Keratinocyte (primary cell): Measurements from ENCODE around the gene CGB7. TPM values are rescaled to one million over a fixed set of nuclear protein-coding genes. Genes with fewer than 3 reads are reported as not detected.
A peak's percentile ranks its signal among the peaks of the same experiment; 100 is the strongest.
"Not testable (repeated sequence)": the region's sequence is repeated elsewhere in the genome, so short reads cannot be mapped to it uniquely, and the experiment has no call there.

Experiments
- DNase-seq: peaks from one replicate; pipeline ENCODE4 v3.0.0-alpha.2; 2011; ENCODE audit warnings: low read depth, missing footprints, low spot score
- FAIRE-seq: peaks from 2 replicates; lab custom pipeline; 2011; peaks lifted over from hg19 to GRCh38; lab: Jason Lieb, UNC
- H2AFZ ChIP-seq: 2 replicates; pipeline ENCODE4 v1.6.0; 2012; ENCODE audit warnings: low read length, control low read depth, inconsistent platforms; ENCODE audit not compliant: control insufficient read depth
- H3K27ac ChIP-seq: 2 replicates; pipeline ENCODE4 v1.5.1; 2011; ENCODE audit warnings: low read length; ENCODE audit not compliant: control insufficient read depth, insufficient read depth
- H3K27me3 ChIP-seq: 3 replicates; pipeline ENCODE4 v1.6.0; 2011; ENCODE audit warnings: low read length; ENCODE audit not compliant: control insufficient read depth, insufficient read depth; ENCODE audit errors: extremely low read depth
- H3K36me3 ChIP-seq, 2 experiments: 2 replicates in 1 of 2; 3 replicates in 1 of 2; pipeline ENCODE4 v1.5.1; 2011; ENCODE audit warnings: low read length in 2 of 2, mild to moderate bottlenecking in 1 of 2; ENCODE audit not compliant: control insufficient read depth in 2 of 2, insufficient read depth in 2 of 2; ENCODE audit errors: extremely low read depth in 1 of 2
- H3K4me1 ChIP-seq: 3 replicates; pipeline ENCODE4 v1.5.1; 2011; ENCODE audit warnings: low read length; ENCODE audit not compliant: control insufficient read depth, insufficient read depth; ENCODE audit errors: extremely low read depth
- H3K4me2 ChIP-seq: 3 replicates; pipeline ENCODE4 v1.6.0; 2011; ENCODE audit warnings: low read depth, low read length; ENCODE audit not compliant: control insufficient read depth, insufficient read depth; ENCODE audit errors: extremely low read depth
- H3K4me3 ChIP-seq, 3 experiments: fragments of 200-600 bp in 1 of 3; sonication (generic) in 1 of 3; 2 replicates in 2 of 3; 3 replicates in 1 of 3; pipeline ENCODE4 v1.5.1; 2011 to 2016; ENCODE audit warnings: low read length in 3 of 3, mild to moderate bottlenecking in 3 of 3, control low read depth in 2 of 3, inconsistent platforms in 1 of 3, low read depth in 1 of 3, mixed read lengths in 1 of 3, mixed run types in 1 of 3, moderate library complexity in 1 of 3; ENCODE audit not compliant: control insufficient read depth in 2 of 3, insufficient read depth in 2 of 3; ENCODE audit errors: extremely low read depth in 1 of 3
- H3K79me2 ChIP-seq: 2 replicates; pipeline ENCODE4 v1.6.0; 2012; ENCODE audit warnings: low read length; ENCODE audit not compliant: control insufficient read depth, insufficient read depth
- H3K9ac ChIP-seq: 3 replicates; pipeline ENCODE4 v1.6.0; 2011; ENCODE audit warnings: low read length; ENCODE audit not compliant: control insufficient read depth, insufficient read depth; ENCODE audit errors: extremely low read depth
- H3K9me1 ChIP-seq: 3 replicates; pipeline ENCODE4 v1.6.0; 2011; ENCODE audit warnings: low read length; ENCODE audit not compliant: control insufficient read depth, insufficient read depth; ENCODE audit errors: extremely low read depth
- H3K9me3 ChIP-seq: 2 replicates; pipeline ENCODE4 v1.5.1; 2012; ENCODE audit warnings: low read depth, low read length; ENCODE audit not compliant: control insufficient read depth
- H4K20me1 ChIP-seq: 3 replicates; pipeline ENCODE4 v1.6.0; 2011; ENCODE audit warnings: low read length; ENCODE audit not compliant: control insufficient read depth, insufficient read depth; ENCODE audit errors: extremely low read depth
- dilution Hi-C: fragments of 300-500 bp; cut with MboI; formaldehyde crosslinking; loops from one replicate; pipeline ENCODE4 v1.7.0; 2020; ENCODE audit warnings: low sequenced_read_pairs; ENCODE audit not compliant: extremely low pct_ligation_motif_present
- polyA plus RNA-seq, 5 experiments: library from polyadenylated mRNA; depleted of rRNA in 3 of 5; stranded (reverse) in 3 of 5; stranded (forward) in 1 of 5; unstranded in 1 of 5; fragments of >200 nt; gene quantifications; 1 replicate in 1 of 5; 2 replicates in 3 of 5; 3 replicates in 1 of 5; pipeline versions ENCODE4 v1.2.1 to v1.2.3, GENCODE V29; 2011 to 2012; ENCODE audit warnings: missing spikeins in 2 of 5, low read depth in 1 of 5, low replicate concordance in 1 of 5
- TF ChIP-seq, protein P1 (sequence below), 3 experiments: IDR thresholded peaks in 1 of 3; conservative IDR thresholded peaks in 1 of 3; optimal IDR thresholded peaks in 1 of 3; 2 replicates in 2 of 3; 3 replicates in 1 of 3; pipeline versions ENCODE3 to v1.5.1; 2011; ENCODE audit warnings: low read length in 3 of 3, mild to moderate bottlenecking in 3 of 3, moderate library complexity in 2 of 3, control low read depth in 1 of 3, inconsistent platforms in 1 of 3; ENCODE audit not compliant: insufficient read depth in 2 of 3; ENCODE audit errors: extremely low read depth in 1 of 3

Gene CGB7
- polyA plus RNA-seq, 1 donor (not counting 4 experiments of a cell fraction or from before 2014, with no cell fraction given), result 0.92 TPM

DNA sequence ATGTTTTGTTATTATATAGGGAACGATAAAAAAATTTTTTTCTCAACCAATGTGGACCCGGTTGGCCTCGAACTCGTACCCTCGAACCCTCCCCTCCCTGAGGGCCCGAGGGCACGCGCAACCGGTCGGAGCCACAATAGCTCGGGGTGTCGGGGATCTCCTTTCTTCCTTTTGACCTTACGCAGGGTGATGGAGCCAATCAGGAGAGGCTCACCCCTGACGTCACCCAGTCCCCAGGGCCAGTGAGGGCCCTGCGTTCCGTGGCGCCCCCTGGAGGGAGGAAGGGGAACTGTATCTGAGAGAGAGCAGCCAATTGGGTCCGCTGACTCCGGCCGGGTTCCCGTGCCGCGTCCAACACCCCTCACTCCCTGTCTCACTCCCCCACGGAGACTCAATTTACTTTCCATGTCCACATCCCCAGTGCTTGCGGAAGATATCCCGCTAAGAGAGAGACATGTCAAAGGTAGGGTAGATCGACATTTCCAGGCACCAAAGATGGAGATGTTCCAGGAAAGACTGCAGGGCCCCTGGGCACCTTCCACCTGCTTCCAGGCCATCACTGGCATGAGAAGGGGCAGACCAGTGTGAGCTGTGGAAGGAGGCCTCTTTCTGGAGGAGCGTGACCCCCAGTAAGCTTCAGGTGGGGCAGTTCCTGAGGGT, 25.8 kb downstream of the CGB7 start, which contains the start of gene CGB2:
Gene CGB2 (plus strand): TSS at position 249 of the 660 bp plus-strand sequence. CDS start 206 bp downstream, at position 455.
- FAIRE-seq, H3K9me3 ChIP-seq, H3K4me3 ChIP-seq, H3K27me3 ChIP-seq, DNase-seq, H3K9me1 ChIP-seq, H3K4me1 ChIP-seq, H3K27ac ChIP-seq, H3K36me3 ChIP-seq, H3K79me2 ChIP-seq, dilution Hi-C loops, H3K4me2 ChIP-seq, H2AFZ ChIP-seq, H3K9ac ChIP-seq, H4K20me1 ChIP-seq: not testable (repeated sequence)
- TF ChIP-seq, protein P1, sequence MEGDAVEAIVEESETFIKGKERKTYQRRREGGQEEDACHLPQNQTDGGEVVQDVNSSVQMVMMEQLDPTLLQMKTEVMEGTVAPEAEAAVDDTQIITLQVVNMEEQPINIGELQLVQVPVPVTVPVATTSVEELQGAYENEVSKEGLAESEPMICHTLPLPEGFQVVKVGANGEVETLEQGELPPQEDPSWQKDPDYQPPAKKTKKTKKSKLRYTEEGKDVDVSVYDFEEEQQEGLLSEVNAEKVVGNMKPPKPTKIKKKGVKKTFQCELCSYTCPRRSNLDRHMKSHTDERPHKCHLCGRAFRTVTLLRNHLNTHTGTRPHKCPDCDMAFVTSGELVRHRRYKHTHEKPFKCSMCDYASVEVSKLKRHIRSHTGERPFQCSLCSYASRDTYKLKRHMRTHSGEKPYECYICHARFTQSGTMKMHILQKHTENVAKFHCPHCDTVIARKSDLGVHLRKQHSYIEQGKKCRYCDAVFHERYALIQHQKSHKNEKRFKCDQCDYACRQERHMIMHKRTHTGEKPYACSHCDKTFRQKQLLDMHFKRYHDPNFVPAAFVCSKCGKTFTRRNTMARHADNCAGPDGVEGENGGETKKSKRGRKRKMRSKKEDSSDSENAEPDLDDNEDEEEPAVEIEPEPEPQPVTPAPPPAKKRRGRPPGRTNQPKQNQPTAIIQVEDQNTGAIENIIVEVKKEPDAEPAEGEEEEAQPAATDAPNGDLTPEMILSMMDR (optimal IDR thresholded peaks at IDR 0.05 in 1 of 3, IDR thresholded peaks at IDR 0.05 in 1 of 3, conservative IDR thresholded peaks at IDR 0.05 in 1 of 3; ENCODE audit: extremely low read depth in 1 of 3, insufficient read depth in 2 of 3, low read length in 3 of 3), result peak in 2 of 3 experiments; percentile 46

DNA sequence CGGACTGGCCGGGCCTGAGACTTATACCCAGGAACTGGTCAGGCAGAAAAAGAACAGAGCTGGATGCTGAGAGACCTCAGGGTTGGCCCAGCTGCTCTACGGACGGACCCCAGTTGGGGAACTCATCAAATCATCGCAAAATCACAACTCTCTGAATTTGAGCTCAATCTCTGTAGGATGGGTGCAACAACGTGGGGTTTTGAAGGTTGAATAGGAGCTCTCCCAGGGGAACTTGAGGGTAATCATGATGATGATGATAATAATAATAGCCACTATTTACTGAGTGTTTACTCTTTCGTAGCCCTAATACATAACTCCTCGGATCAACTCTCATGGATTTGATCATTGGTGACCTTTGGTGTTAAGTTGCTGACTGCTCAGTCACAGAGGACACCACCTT, 27.2 kb downstream of the CGB7 start:
- H3K36me3 ChIP-seq, result not testable (repeated sequence)

DNA sequence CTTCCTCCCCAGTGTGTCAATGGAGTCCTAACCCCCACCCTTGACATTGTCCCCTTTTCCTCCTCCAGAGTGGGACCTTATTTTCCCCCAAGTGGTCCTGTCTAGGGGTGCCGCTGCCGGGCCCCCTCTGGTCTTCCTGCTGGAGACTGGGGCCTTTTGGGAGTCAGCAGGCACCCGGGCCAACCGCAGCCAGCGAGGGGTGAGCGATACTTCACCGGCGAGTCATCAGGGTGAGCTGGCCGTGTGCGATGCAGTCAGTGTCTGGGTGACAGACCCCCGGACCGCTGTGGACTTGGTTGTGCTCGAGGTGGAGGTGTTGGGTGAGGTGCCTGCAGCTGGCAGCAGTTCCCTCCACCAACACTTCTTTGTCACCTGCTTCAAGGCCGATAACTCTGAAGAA, 27.8 kb downstream of the CGB7 start:
- dilution Hi-C loops, H3K9ac ChIP-seq, DNase-seq, H3K4me2 ChIP-seq, H3K9me3 ChIP-seq, H2AFZ ChIP-seq, H3K36me3 ChIP-seq, H3K4me3 ChIP-seq, H3K4me1 ChIP-seq, H3K9me1 ChIP-seq, H3K79me2 ChIP-seq, H3K27me3 ChIP-seq, H4K20me1 ChIP-seq, FAIRE-seq, H3K27ac ChIP-seq: not testable (repeated sequence)

More for the DNA sequence above, 27.2 kb downstream of the CGB7 start:
- H3K27ac ChIP-seq, H3K9ac ChIP-seq, FAIRE-seq, DNase-seq, H3K4me3 ChIP-seq, H3K4me2 ChIP-seq, dilution Hi-C loops, H2AFZ ChIP-seq, H3K27me3 ChIP-seq, H3K4me1 ChIP-seq, H3K9me3 ChIP-seq, H3K79me2 ChIP-seq, H4K20me1 ChIP-seq, H3K9me1 ChIP-seq: not testable (repeated sequence)

DNA sequence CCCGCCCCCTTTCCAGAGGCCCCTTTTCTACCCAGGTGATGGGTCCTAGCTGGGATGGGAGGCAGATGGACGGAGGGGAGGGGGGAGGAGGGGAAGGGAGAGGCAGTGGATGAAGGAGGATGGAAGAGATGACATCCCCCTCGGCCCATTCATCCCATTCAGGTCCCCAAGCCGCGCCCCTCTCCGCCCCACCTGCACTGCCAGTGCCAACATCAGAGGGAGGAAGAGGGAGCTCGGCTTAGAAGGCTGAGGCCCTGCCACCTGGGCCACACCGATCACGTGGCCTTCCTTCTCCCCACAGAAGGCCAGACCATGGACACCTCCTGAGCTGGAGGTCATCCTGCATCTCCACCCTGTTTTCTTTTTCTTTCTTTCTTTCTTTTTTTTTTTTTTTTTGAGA, 28.9 kb downstream of the CGB7 start:
- H4K20me1 ChIP-seq, H3K9me1 ChIP-seq, H3K79me2 ChIP-seq, H3K4me2 ChIP-seq, DNase-seq, FAIRE-seq, H3K9me3 ChIP-seq, H3K36me3 ChIP-seq, H3K4me3 ChIP-seq, H3K27me3 ChIP-seq, dilution Hi-C loops, H3K4me1 ChIP-seq, H3K27ac ChIP-seq, H3K9ac ChIP-seq, H2AFZ ChIP-seq: not testable (repeated sequence)
